H1 (cell line): ENCODE data around the gene FPR2. TPM values are rescaled to one million over a fixed set of nuclear protein-coding genes. Genes with fewer than 3 reads are reported as not detected.

ENCODE experiments used
- CTCF ChIA-PET: fragments of 300-600 bp; sonication (Branson Sonifier 250); formaldehyde crosslinking; loops from one replicate; lab custom pipeline; 2021; ENCODE audit not compliant: partially characterized antibody; lab: Charles Lee
- POLR2A ChIA-PET: fragments of 300-600 bp; sonication (Branson Sonifier 250); formaldehyde crosslinking; loops from one replicate; lab custom pipeline; 2021; ENCODE audit warnings: inconsistent platforms; ENCODE audit not compliant: partially characterized antibody; lab: Charles Lee
- DNase-seq, 2 experiments: peaks; one replicate each; pipeline versions ENCODE4 v3.0.0 to v3.0.0-alpha.2; 2010 to 2022; ENCODE audit warnings: low spot score in 2 of 2, low read depth in 1 of 2, mixed read lengths in 1 of 2
- FAIRE-seq: peaks from 2 replicates; lab custom pipeline; 2011; peaks lifted over from hg19 to GRCh38; lab: Jason Lieb, UNC
- H2AFZ ChIP-seq: 2 replicates; pipeline ENCODE4 v1.8.1; 2012; ENCODE audit warnings: low read length, inconsistent platforms
- H2AK5ac ChIP-seq: 2 replicates; pipeline ENCODE4 v1.6.1; 2013; ENCODE audit warnings: low read depth, low read length
- H2BK120ac ChIP-seq: replicated peaks from 2 replicates; pipeline ENCODE3; 2013; ENCODE audit warnings: low read depth, low read length, inconsistent platforms
- H2BK12ac ChIP-seq: 2 replicates; pipeline ENCODE4 v1.6.1; 2013; ENCODE audit warnings: low read depth, low read length
- H2BK15ac ChIP-seq: 2 replicates; pipeline ENCODE4 v1.6.1; 2013; ENCODE audit warnings: low read length
- H2BK20ac ChIP-seq: 2 replicates; pipeline ENCODE4 v1.6.1; 2013; ENCODE audit warnings: low read length
- H2BK5ac ChIP-seq: 2 replicates; pipeline ENCODE4 v1.6.1; 2013; ENCODE audit warnings: low read depth, low read length
- H3K14ac ChIP-seq: 2 replicates; pipeline ENCODE4 v1.6.1; 2013; ENCODE audit warnings: inconsistent platforms; ENCODE audit not compliant: insufficient read length
- H3K18ac ChIP-seq: 2 replicates; pipeline ENCODE4 v1.6.1; 2013; ENCODE audit warnings: low read length; ENCODE audit errors: extremely low read depth
- H3K23ac ChIP-seq: 2 replicates; pipeline ENCODE4 v1.6.1; 2013; ENCODE audit warnings: inconsistent platforms; ENCODE audit not compliant: insufficient read length
- H3K23me2 ChIP-seq: 2 replicates; pipeline ENCODE4 v1.6.1; 2013; ENCODE audit warnings: low read depth, low read length
- H3K27ac ChIP-seq: 2 replicates; pipeline ENCODE4 v1.6.1; 2011; ENCODE audit warnings: low read depth, low read length, inconsistent platforms
- H3K27me3 ChIP-seq, 4 experiments: replicated peaks in 1 of 4; 1 replicate in 1 of 4; 2 replicates in 3 of 4; pipeline versions ENCODE4 v1.6.1 to v1.8.1; 2011 to 2013; ENCODE audit warnings: low read length in 3 of 4, mild to moderate bottlenecking in 3 of 4, inconsistent platforms in 2 of 4, mixed read lengths in 2 of 4, moderate library complexity in 1 of 4; ENCODE audit not compliant: control insufficient read depth in 3 of 4, insufficient read depth in 3 of 4; ENCODE audit errors: extremely low read depth in 1 of 4
- H3K36me3 ChIP-seq, 4 experiments: 2 replicates each; pipeline versions ENCODE4 v1.6.1 to v1.8.1; 2011 to 2013; ENCODE audit warnings: mild to moderate bottlenecking in 4 of 4, low read length in 3 of 4, moderate library complexity in 2 of 4, control low read depth in 1 of 4, inconsistent platforms in 1 of 4; ENCODE audit not compliant: insufficient read depth in 4 of 4, control insufficient read depth in 2 of 4
- H3K4ac ChIP-seq: replicated peaks from 2 replicates; pipeline ENCODE3; 2013; ENCODE audit warnings: low read length, low read depth, mixed read lengths, inconsistent platforms; ENCODE audit not compliant: insufficient read length
- H3K4me1 ChIP-seq, 4 experiments: replicated peaks in 1 of 4; 1 replicate in 1 of 4; 2 replicates in 3 of 4; pipeline versions ENCODE4 v1.6.1 to v1.8.1; 2011 to 2013; ENCODE audit warnings: low read length in 3 of 4, inconsistent platforms in 2 of 4, mixed read lengths in 1 of 4; ENCODE audit not compliant: insufficient read depth in 4 of 4, control insufficient read depth in 3 of 4
- H3K4me2 ChIP-seq, 2 experiments: 2 replicates each; pipeline versions ENCODE4 v1.6.1 to v1.8.1; 2011 to 2013; ENCODE audit warnings: low read depth in 2 of 2, low read length in 2 of 2, control low read depth in 1 of 2, inconsistent platforms in 1 of 2, mild to moderate bottlenecking in 1 of 2; ENCODE audit not compliant: insufficient read depth in 1 of 2
- H3K4me3 ChIP-seq, 4 experiments: fragments of 200-600, 300-600 bp in 1 of 4; sonication (generic), shearing (Covaris generic), sonication (Bioruptor Twin) in 1 of 4; 2 replicates each; pipeline versions ENCODE4 v1.5.1 to v1.8.1; 2011 to 2016; ENCODE audit warnings: low read length in 4 of 4, low read depth in 3 of 4, control low read depth in 2 of 4, inconsistent platforms in 2 of 4, mild to moderate bottlenecking in 2 of 4, mixed read lengths in 1 of 4, moderate library complexity in 1 of 4; ENCODE audit not compliant: insufficient read depth in 2 of 4; ENCODE audit errors: extremely low read depth in 1 of 4
- H3K56ac ChIP-seq: replicated peaks from 2 replicates; pipeline ENCODE3; 2013; ENCODE audit warnings: low read depth, mild to moderate bottlenecking, mixed read lengths, low read length, inconsistent platforms; ENCODE audit not compliant: insufficient read length
- H3K79me1 ChIP-seq: 2 replicates; pipeline ENCODE4 v1.6.1; 2013; ENCODE audit warnings: low read depth, low read length, control low read depth
- H3K79me2 ChIP-seq, 2 experiments: 2 replicates each; pipeline versions ENCODE4 v1.6.1 to v1.8.1; 2012 to 2013; ENCODE audit warnings: low read length in 2 of 2, mild to moderate bottlenecking in 2 of 2, inconsistent platforms in 1 of 2; ENCODE audit not compliant: insufficient read depth in 2 of 2, control insufficient read depth in 1 of 2
- H3K9ac ChIP-seq, 4 experiments: replicated peaks in 1 of 4; 1 replicate in 1 of 4; 2 replicates in 3 of 4; pipeline versions ENCODE4 v1.6.1 to v1.8.1; 2011 to 2013; ENCODE audit warnings: low read depth in 3 of 4, low read length in 3 of 4, control low read depth in 2 of 4, mild to moderate bottlenecking in 2 of 4, moderate library complexity in 2 of 4, inconsistent platforms in 1 of 4; ENCODE audit errors: extremely low read depth in 1 of 4
- H3K9me3 ChIP-seq, 2 experiments: 2 replicates each; pipeline versions ENCODE4 v1.6.1 to v1.8.1; 2012 to 2013; ENCODE audit warnings: mild to moderate bottlenecking in 2 of 2, moderate library complexity in 2 of 2, control low read depth in 1 of 2, inconsistent platforms in 1 of 2, low read depth in 1 of 2, low read length in 1 of 2, mixed read lengths in 1 of 2; ENCODE audit not compliant: insufficient read depth in 2 of 2
- H4K20me1 ChIP-seq, 2 experiments: replicated peaks in 1 of 2; 2 replicates each; pipeline versions ENCODE3 to v1.8.1; 2011 to 2013; ENCODE audit warnings: inconsistent platforms in 2 of 2, low read length in 2 of 2, mild to moderate bottlenecking in 1 of 2; ENCODE audit not compliant: insufficient read depth in 2 of 2, control insufficient read depth in 1 of 2
- H4K5ac ChIP-seq: 2 replicates; pipeline ENCODE4 v1.6.1; 2013; ENCODE audit warnings: low read length, low read depth, mixed read lengths, inconsistent platforms; ENCODE audit not compliant: insufficient read length
- H4K8ac ChIP-seq: 2 replicates; pipeline ENCODE4 v1.8.0; 2013; ENCODE audit warnings: mild to moderate bottlenecking, moderate library complexity, low read length, inconsistent platforms; ENCODE audit not compliant: insufficient read depth; ENCODE audit errors: extremely low read depth
- H4K91ac ChIP-seq: replicated peaks from 2 replicates; pipeline ENCODE3; 2013; ENCODE audit warnings: low read length, mixed read lengths, inconsistent platforms; ENCODE audit not compliant: insufficient read length
- ATF3 ChIP-seq: IDR thresholded peaks from 2 replicates; pipeline ENCODE4 v1.6.1; 2011; ENCODE audit warnings: low read depth, mild to moderate bottlenecking, low read length; ENCODE audit not compliant: insufficient read depth
- CBX5 ChIP-seq: fragments of 300-800, 300-1000 bp; sonication (generic); IDR thresholded peaks from 2 replicates; pipeline ENCODE4 v1.7.1; 2016; ENCODE audit warnings: antibody characterized with exemption, low read length, low read depth
- CEBPB ChIP-seq: IDR thresholded peaks from 2 replicates; pipeline ENCODE4 v1.6.1; 2012; ENCODE audit warnings: low read depth, low read length
- CHD1 ChIP-seq: IDR thresholded peaks from 2 replicates; pipeline ENCODE4 v1.6.1; 2012; ENCODE audit warnings: low read depth, low read length, improper control_type of control experiment
- E2F6 ChIP-seq: IDR thresholded peaks from 2 replicates; pipeline ENCODE4 v1.6.1; 2012; ENCODE audit warnings: inconsistent platforms
- EGR1 ChIP-seq: IDR thresholded peaks from 2 replicates; pipeline ENCODE4 v1.6.1; 2011; ENCODE audit warnings: low read depth, low read length, borderline replicate concordance
- GTF2F1 ChIP-seq: IDR thresholded peaks from 2 replicates; pipeline ENCODE4 v1.6.1; 2012; ENCODE audit warnings: low read depth, low read length, improper control_type of control experiment, borderline replicate concordance
- PHF8 ChIP-seq: fragments of 200-600 bp; sonication (generic); conservative IDR thresholded peaks from 2 replicates; pipeline ENCODE4 v1.7.1; 2012; ENCODE audit warnings: low read depth, mild to moderate bottlenecking, inconsistent platforms, low read length, moderate library complexity
- RBBP5 ChIP-seq: IDR thresholded peaks from 2 replicates; pipeline ENCODE4 v1.7.1; 2012; ENCODE audit warnings: low read depth, mild to moderate bottlenecking, inconsistent platforms, low read length, moderate library complexity, borderline replicate concordance
- SIRT6 ChIP-seq: IDR thresholded peaks from one replicate; pipeline ENCODE4 v1.7.1; 2012; ENCODE audit warnings: low read length, inconsistent platforms
- SP4 ChIP-seq: IDR thresholded peaks from 2 replicates; pipeline ENCODE4 v1.6.1; 2012; ENCODE audit warnings: low read length, inconsistent platforms
- TAF1 ChIP-seq: IDR thresholded peaks from 2 replicates; pipeline ENCODE4 v1.6.1; 2011; ENCODE audit warnings: mild to moderate bottlenecking, low read depth, low read length
- TAF7 ChIP-seq: optimal IDR thresholded peaks from 2 replicates; pipeline ENCODE3; 2011; ENCODE audit warnings: low read depth, mild to moderate bottlenecking, inconsistent platforms, low read length, moderate library complexity, borderline replicate concordance
- WGBS, 2 experiments: shearing (Covaris generic) in 1 of 2; methylation state at CpG; one replicate each; pipeline versions ENCODE4 v1.1.6 to v1.1.7; 2013 to 2015; ENCODE audit warnings: low lambda C conversion rate in 2 of 2, mixed read lengths in 2 of 2, inconsistent platforms in 1 of 2, low coverage in 1 of 2, missing lambda C conversion rate in 1 of 2; ENCODE audit not compliant: insufficient replicate concordance in 2 of 2, insufficient coverage in 1 of 2, insufficient read length in 1 of 2; ENCODE audit errors: extremely low coverage in 1 of 2, missing lambda C conversion rate in 1 of 2; 5-methylcytosine and 5-hydroxymethylcytosine counted together
- polyA plus RNA-seq, 7 experiments: library from polyadenylated mRNA; depleted of rRNA in 3 of 7; stranded (reverse) in 5 of 7; unstranded in 2 of 7; fragments of >200 nt in 5 of 7; fragments of 200-250 nt in 2 of 7; gene quantifications; 1 replicate in 5 of 7; 2 replicates in 1 of 7; 4 replicates in 1 of 7; pipeline versions ENCODE4 v1.2.1 to v1.2.3, GENCODE V29; 2011 to 2013; ENCODE audit warnings: missing spikeins in 2 of 7, mixed read lengths in 2 of 7
- total RNA-seq: library from RNA; stranded (reverse); fragmentation: NEBNext Ultra II Directional; extraction: Animal tissue kit (Norgen Biotek cat#: 25700); gene quantifications from 2 replicates; pipeline ENCODE4 v1.2.1, GENCODE V29; 2021

FPR2 gene
- total and polyA plus RNA-seq, 2 of the 8 experiments (the other 6 are each of a cell fraction or from before 2014, with no cell fraction given) = 0.17 TPM; not detected in 1

GRCh38 chr19:51799774-51800472, 38.9 kb downstream of the FPR2 start:
- H4K5ac ChIP-seq = no peak overlapping the region
- no peaks in the 10 kb centered on the region for H3K79me2 ChIP-seq
- H2BK20ac ChIP-seq = no peak overlapping the region
- H2BK12ac ChIP-seq = no peak overlapping the region
- H3K4me3 ChIP-seq = no peak overlapping the region
- ChIA-PET POLR2A (no interaction called here), CTCF (interaction anchor here (0.5 to 1.3 kb wide), 4 partner anchors 63 to 690 kb away, joined by 3 read pairs; no protein-coding TSS in a partner anchor)
- no peak overlapping the region for H4K91ac ChIP-seq
- no peak for FAIRE-seq
- no peak overlapping the region for H2BK120ac ChIP-seq
- H3K4me2 ChIP-seq = no peak overlapping the region
- no peak overlapping the region for H3K56ac ChIP-seq
- H3K4me1 ChIP-seq = no peaks in the 10 kb centered on the region
- no peaks in the 10 kb centered on the region for H3K27me3 ChIP-seq
- H3K23ac ChIP-seq = no peak overlapping the region
- no peak for TF ChIP-seq GTF2F1
- TF ChIP-seq SIRT6 = no peak
- TF ChIP-seq CHD1 = no peak
- no peak for TF ChIP-seq TAF1
- TF ChIP-seq TAF7 = no peak
- TF ChIP-seq EGR1 = no peak
- TF ChIP-seq CEBPB = no peak
- TF ChIP-seq SP4 = no peak
- TF ChIP-seq PHF8 = no peak
- TF ChIP-seq E2F6 = no peak
- no peak for TF ChIP-seq CBX5
- TF ChIP-seq ATF3 = no peak
- no peak for TF ChIP-seq RBBP5
- TF ChIP-seq, all 59 proteins: peak for 0
- H2AFZ ChIP-seq = no peak overlapping the region
- no peak for DNase-seq
- H2BK15ac ChIP-seq = no peak overlapping the region
- H3K18ac ChIP-seq = no peak overlapping the region
- no peaks in the 10 kb centered on the region for H3K36me3 ChIP-seq
- no peak overlapping the region for H3K4ac ChIP-seq
- no peak overlapping the region for H3K27ac ChIP-seq
- no peak overlapping the region for H3K14ac ChIP-seq
- no peaks in the 10 kb centered on the region for H3K79me1 ChIP-seq
- WGBS, 2 experiments = 93% methylated on average over 13 of the region's 13 CpGs; no CpG with 5 or more reads in 1 of the 2 experiments
- no peak overlapping the region; the same call in 1 of the 2 replicates for H4K8ac ChIP-seq
- H4K20me1 ChIP-seq = no peaks in the 10 kb centered on the region
- no peak overlapping the region for H2AK5ac ChIP-seq
- H3K23me2 ChIP-seq = no peaks in the 10 kb centered on the region; the same call in 1 of the 2 replicates
- H2BK5ac ChIP-seq = no peak overlapping the region
- peaks cover 9 to 11% of the 10 kb centered on the region in 2 experiments; a peak in 2 of 4 replicates for H3K9me3 ChIP-seq
- no peak overlapping the region for H3K9ac ChIP-seq
